Left cardiac atrium (tissue), 4 donors: ENCODE results near the gene ELOB. TPM values are rescaled to one million over a fixed set of nuclear protein-coding genes. Genes with fewer than 3 reads are reported as not detected.

Source experiments
- ATAC-seq, 2 donors: fragments of 200-7000 bp; cut with Tn5 transposase; one replicate each; pipeline ENCODE4 v1.9.1; 2020; ENCODE audit warnings: mild to moderate bottlenecking in 2 of 2, moderate library complexity in 2 of 2
- DNase-seq: peaks from one replicate; pipeline ENCODE4 v3.0.0-alpha.2; 2020
- intact Hi-C, 2 donors: fragments of 100-400 bp; cut with DNase I; formaldehyde crosslinking; loops; one replicate each; pipeline versions ENCODE4 v1.14.1 to v1.15.1; 2022 to 2023
- total RNA-seq, 2 donors: library from RNA; stranded (reverse); fragmentation: NEBNext Ultra II Directional; extraction: Animal tissue kit (Norgen Biotek cat#: 25700); gene quantifications; one replicate each; pipeline ENCODE4 v1.2.1, GENCODE V29; 2021
- donor health status: DM: no; HTN: yes; CAD: no.
- donor health status: DM: no; HTN: yes; CAD: no; lungs with severe emphysema.
- donor health status: DM: yes; HTN: yes; CAD: no.
- donor health status: Dilated cardiomyopathy.

ELOB gene
- total RNA-seq, 2 donors from 2014 or later: 262 to 270 TPM

- intact Hi-C loops: no loop called here
- no peak for DNase-seq
- no peak for ATAC-seq
These were observed 36.7 kb upstream of the ELOB start for GRCh38 chr16:2813771-2814221.

GRCh38 chr16:2811703-2812471 is 34.8 kb upstream of the ELOB start:
- intact Hi-C loops: no loop called here
- no peak for DNase-seq
- ATAC-seq: no peak

DNA sequence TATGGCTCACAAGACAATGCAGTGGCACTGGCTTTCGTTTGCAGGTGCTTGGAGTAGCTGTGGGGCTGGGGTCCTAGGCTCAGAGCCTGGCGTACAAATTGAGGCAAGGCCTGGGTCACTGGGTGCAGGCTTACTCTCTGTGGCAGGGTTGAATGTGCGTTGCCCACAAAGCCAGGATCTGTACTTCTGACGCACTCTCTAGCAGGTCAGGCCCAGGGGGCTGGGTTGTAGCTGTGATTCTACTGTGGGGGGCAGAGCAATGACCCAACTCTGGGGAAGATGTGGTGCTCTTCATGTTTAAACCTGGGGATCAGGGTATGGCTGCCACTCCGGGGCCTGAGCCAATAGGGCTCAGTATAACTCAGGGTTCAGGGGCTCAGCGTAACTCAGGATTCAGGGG is 33.6 kb upstream of the ELOB start:
- ATAC-seq (no peak), DNase-seq (no peak)
- intact Hi-C loops: no loop called here

GRCh38 chr16:2809149-2809760 is 32.2 kb upstream of the ELOB start:
- DNase-seq: no peak

GRCh38 chr16:2808181-2808580 is 31.1 kb upstream of the ELOB start:
- DNase-seq (no peak), ATAC-seq (no peak)
- intact Hi-C loops: no loop called here

More at GRCh38 chr16:2809149-2809760, 32.2 kb upstream of the ELOB start:
- no peak for ATAC-seq
- intact Hi-C loops: no loop called here

GRCh38 chr16:2806286-2806685 is 29.2 kb upstream of the ELOB start:
- no peak for ATAC-seq
- no peak for DNase-seq

DNA sequence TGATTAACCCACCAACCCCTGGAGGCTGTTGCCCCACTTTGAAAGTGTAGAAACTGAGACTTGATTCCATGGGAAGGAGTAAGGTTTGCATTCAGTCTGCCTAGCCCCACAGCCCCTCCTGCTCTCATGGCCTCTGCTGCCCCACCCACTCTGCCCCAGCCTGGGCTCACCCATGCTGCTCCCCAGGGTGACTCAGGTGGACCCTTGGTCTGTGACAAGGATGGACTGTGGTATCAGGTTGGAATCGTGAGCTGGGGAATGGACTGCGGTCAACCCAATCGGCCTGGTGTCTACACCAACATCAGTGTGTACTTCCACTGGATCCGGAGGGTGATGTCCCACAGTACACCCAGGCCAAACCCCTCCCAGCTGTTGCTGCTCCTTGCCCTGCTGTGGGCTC is 27.6 kb upstream of the ELOB start:
- ATAC-seq (no peak), DNase-seq (no peak)
- intact Hi-C loops: no loop called here

More at GRCh38 chr16:2806286-2806685, 29.2 kb upstream of the ELOB start:
- intact Hi-C loops: no loop called here

DNA sequence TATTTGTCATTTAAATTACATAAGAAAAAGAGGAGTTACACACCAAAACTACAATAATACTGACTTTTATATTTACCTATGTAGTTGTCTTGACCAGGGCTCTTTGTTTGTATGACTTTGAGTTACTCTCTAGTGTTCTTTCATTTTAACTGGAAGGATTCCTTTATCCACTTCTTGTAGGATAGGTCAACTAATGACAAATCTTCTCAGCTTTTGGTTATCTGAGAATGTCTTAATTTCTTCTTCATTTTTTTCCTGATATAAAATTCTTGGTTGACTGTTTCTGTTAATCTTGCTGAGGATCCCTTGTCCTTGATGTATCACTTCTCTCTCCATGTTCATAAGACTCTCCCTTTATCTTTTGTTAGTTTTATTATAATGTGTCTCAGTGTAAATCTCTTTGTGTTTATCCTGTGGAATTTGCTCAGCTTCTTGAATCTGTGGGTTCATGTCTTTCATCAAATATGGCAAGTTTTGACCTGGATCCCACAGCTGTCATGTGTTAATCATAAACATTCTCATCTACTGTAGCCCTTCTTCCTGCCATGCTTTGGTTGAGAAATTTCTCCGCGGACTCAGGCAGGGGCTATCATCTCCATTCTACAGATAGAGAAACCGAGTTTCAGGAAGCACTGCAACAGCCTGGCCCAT is 26.6 kb upstream of the ELOB start:
- DNase-seq: no peak
- intact Hi-C loops: no loop called here
- ATAC-seq: no peak

- DNase-seq (no peak), ATAC-seq (no peak)
- intact Hi-C loops: no loop called here
These were observed 22.8 kb upstream of the ELOB start for GRCh38 chr16:2799859-2800226.

DNA sequence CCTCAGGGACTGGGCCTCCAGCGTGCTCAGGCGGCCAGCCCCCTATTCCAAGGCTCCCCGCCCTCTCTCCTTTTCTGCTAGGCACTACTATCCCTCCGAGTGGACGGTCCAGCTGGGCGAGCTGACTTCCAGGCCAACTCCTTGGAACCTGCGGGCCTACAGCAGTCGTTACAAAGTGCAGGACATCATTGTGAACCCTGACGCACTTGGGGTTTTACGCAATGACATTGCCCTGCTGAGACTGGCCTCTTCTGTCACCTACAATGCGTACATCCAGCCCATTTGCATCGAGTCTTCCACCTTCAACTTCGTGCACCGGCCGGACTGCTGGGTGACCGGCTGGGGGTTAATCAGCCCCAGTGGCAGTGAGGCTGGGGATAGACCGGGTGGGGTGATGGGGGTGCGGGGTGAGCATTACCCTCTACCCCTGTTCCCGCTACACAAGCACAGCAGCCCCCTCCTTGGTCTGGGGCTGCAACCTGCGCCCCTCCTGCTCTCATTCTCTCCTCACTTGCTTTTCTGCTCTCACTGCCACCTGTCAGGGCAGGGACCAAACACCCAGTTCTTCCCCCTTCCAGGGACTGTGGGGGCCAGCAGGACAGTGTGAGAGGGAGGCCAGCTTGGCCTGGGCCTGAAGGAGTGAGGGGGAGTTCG is 22.3 kb upstream of the ELOB start:
- no peak for DNase-seq
- intact Hi-C loops: no loop called here
- no peak for ATAC-seq

DNA sequence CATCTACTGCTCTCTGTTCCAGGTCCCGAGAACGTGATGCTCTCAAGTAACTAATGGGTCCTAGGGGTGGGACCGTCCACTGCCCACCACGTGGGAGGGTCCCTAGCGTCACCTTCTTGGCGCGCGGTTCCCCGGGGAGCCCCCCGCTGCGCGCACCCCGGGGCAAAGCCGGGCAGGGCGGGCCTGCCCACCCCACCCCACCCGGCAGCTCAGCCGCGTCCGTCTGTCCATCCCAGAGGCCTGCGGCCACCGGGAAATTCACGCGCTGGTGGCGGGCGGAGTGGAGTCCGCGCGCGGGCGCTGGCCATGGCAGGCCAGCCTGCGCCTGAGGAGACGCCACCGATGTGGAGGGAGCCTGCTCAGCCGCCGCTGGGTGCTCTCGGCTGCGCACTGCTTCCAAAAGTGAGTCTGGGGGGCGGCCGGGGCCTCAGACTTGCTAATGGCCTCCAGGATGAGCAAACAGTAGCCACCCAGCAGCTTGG is 21.7 kb upstream of the ELOB start:
- DNase-seq (no peak), ATAC-seq (no peak)
- intact Hi-C loops: no loop called here

DNA sequence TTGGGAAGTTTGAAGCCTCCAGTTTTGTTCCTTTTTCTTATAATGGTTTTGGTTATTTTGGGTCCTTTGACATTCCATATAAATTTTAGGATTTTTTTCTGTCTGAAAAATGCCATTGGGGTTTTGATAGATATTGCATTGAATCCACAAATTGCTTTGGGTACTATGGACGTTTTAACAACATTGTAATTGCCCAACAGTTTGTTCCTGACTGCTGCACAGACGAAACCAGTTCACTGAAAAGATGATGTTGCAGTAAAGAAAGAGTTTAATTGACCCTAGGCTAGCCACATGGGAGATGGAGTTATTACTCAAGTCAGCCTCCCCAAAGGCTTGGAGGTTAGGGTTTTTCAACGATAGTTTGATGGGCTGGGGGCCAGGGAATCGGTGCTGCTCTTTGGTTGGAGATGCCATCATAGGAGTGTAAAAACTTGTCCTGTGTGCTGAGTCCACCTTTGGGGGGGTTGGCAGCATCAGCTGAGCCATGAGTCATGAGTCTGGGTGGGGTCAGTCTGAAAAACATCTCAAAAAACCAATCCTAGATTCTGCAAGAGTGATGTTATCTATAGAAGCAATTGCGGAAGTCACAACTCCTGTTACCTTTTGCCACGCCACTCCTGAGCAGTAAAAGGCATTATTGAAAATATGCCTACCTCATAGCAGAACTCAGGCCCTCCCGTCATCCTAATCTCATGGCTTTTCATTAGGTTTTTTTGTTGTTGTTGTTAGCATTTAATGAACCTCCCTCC is 18.5 kb upstream of the ELOB start:
- DNase-seq: no peak

DNA sequence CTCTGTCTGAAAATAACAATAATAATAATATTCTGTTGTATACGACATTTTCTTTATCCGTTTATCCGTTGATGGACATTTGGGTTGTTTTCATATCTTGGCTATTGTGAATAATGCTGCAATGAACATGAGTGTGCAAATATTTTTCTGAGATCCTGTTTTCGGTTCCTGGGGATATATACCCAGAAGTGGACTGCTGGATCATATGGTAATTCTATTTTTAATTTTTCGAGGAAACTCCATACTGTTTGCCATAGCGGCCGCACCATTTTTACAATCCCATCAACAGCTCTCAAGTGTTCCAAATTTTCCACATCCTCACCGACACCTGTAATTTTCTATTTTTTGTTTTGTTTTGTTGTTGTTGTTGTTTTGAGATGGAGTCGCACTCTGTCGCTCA is 15.9 kb upstream of the ELOB start:
- intact Hi-C loops: no loop called here
- ATAC-seq (no peak), DNase-seq (no peak)

More for the DNA sequence above, 18.5 kb upstream of the ELOB start:
- ATAC-seq: no peak
- intact Hi-C loops: no loop called here

DNA sequence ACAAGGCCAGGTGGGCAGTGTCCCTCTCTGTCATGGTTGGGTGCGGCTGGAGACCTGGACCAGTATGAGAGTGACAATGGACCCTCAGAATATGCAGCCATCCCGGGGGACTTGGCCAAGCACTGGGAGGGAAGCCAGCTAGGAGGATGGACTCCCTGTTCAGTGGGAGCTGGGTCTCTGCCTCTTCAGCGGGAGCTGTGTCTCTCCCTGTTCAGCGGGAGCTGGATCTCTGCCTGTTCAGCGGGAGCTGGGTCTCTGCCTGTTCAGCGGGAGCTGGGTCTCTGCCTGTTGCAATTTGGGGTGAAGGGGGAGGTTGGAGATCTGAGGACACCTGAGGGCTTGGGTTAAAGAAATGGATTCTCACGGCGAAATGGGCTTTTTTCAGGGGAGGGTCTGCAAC is 14.1 kb upstream of the ELOB start:
- intact Hi-C loops: no loop called here
- ATAC-seq: no peak
- DNase-seq: no peak

DNA sequence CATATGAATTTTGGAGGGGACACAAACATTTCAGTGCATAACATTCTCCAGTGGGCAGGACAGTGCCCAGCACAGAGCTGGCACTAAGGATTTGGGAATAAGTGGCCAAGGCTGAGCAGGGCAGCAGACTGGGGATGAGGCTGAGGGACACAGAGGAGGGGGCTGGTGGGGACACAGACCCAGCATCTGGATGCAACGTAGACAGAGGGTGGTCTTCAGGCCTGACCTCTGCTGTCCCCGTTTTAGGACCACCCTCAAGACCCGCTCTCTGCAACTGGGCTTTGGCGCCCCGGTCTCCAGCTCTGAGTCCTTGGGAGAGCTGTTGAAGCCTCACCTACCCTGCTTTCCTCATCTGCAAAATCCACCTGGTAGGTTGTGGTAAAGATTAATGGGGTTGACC is 13.6 kb upstream of the ELOB start:
- intact Hi-C loops: no loop called here

GRCh38 chr16:2787961-2788360 is 10.9 kb upstream of the ELOB start:
- DNase-seq (no peak), ATAC-seq (no peak)
- intact Hi-C loops: no loop called here

More for the DNA sequence above, 13.6 kb upstream of the ELOB start:
- no peak for ATAC-seq
- DNase-seq: no peak

- intact Hi-C loops: no loop called here
- no peak for ATAC-seq
- DNase-seq: no peak
These were observed 10.3 kb upstream of the ELOB start, which contains the start of gene PRSS33 for GRCh38 chr16:2787406-2787805. TSS of gene PRSS33 (minus strand) at chr16:2787560. CDS start at chr16:2786547, 1,013 bp downstream.

DNA sequence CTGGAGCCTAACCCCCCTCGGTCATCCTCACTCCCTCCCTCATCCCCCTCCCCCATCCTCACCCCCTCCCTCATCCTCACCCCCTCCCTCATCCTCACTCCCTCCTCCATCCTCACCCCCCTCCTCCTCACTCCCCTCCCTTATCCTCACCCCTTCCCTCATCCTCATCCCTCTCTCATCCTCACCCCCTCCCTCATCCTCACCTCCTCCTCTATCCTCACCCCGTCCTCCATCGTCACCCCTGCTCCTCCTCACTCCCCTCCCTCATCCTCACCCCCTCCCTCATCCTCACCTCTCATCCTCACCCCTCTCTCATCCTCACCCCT is 9.7 kb upstream of the ELOB start:
- intact Hi-C loops: no loop called here
- DNase-seq (no peak), ATAC-seq (no peak)
